Measurements from ENCODE around the gene INTS1. TPM values are rescaled to one million over a fixed set of nuclear protein-coding genes. Genes with fewer than 3 reads are reported as not detected.
A peak's percentile ranks its signal among the peaks of the same experiment; 100 is the strongest.

INTS1 gene
- total RNA-seq, 4 donors from 2014 or later = 29.8 to 65.5 (median 41.4) TPM

GRCh38 chr7:1542329-1542728 lies 38.1 kb upstream of the INTS1 start:
- 79 to 87% methylated on average over 8 of the region's 21 CpGs for WGBS, 2 donors (ENCODE audit: low coverage in 1 of 2)
- Histone ChIP-seq H3K9me3 (no peaks in the 10 kb centered on the region), H3K27ac (no peak overlapping the region), H3K4me3 (no peak overlapping the region), H3K4me1 (peaks cover 0 to 30% (median 9%) of the 10 kb centered on the region in 3 donors), H3K27me3 (no peaks in the 10 kb centered on the region), H3K36me3 (peaks cover 0 to 66% of the 10 kb centered on the region in 2 donors)
- no peak for ATAC-seq
- TF ChIP-seq POLR2A (IDR thresholded peaks at IDR 0.05) (no peak), CTCF (IDR thresholded peaks at IDR 0.05) (no peak), EP300 (IDR thresholded peaks at IDR 0.05) (no peak), POLR2AphosphoS5 (IDR thresholded peaks at IDR 0.05) (no peak)

GRCh38 chr7:1541431-1542162 lies 37.4 kb upstream of the INTS1 start:
- Histone ChIP-seq H3K27me3 (no peaks in the 10 kb centered on the region), H3K4me3 (no peak overlapping the region), H3K9me3 (no peaks in the 10 kb centered on the region), H3K4me1 (peaks cover 0 to 37% (median 9%) of the 10 kb centered on the region in 3 donors), H3K36me3 (peaks cover 0 to 66% of the 10 kb centered on the region in 2 donors), H3K27ac (no peak overlapping the region)
- no peak for TF ChIP-seq EP300 (IDR thresholded peaks at IDR 0.05)
- TF ChIP-seq CTCF (IDR thresholded peaks at IDR 0.05) = no peak
- no peak for TF ChIP-seq POLR2A (IDR thresholded peaks at IDR 0.05)
- TF ChIP-seq POLR2AphosphoS5 (IDR thresholded peaks at IDR 0.05) = no peak
- ATAC-seq = no peak
- 79 to 89% methylated on average over 10 to 14 of the region's 33 CpGs for WGBS, 2 donors (ENCODE audit: low coverage in 1 of 2)

- ATAC-seq = no peak
- Histone ChIP-seq H3K27me3 (no peaks in the 10 kb centered on the region), H3K4me3 (no peak overlapping the region), H3K36me3 (peaks cover 0 to 68% of the 10 kb centered on the region in 2 donors), H3K9me3 (no peaks in the 10 kb centered on the region), H3K4me1 (peaks cover 0 to 42% (median 16%) of the 10 kb centered on the region in 3 donors), H3K27ac (no peak overlapping the region)
- WGBS, 2 donors (ENCODE audit: low coverage in 1 of 2) = no CpG with 5 or more reads among the region's 31 CpGs
- no peak for TF ChIP-seq POLR2A (IDR thresholded peaks at IDR 0.05)
- no peak for TF ChIP-seq POLR2AphosphoS5 (IDR thresholded peaks at IDR 0.05)
- no peak for TF ChIP-seq CTCF (IDR thresholded peaks at IDR 0.05)
- TF ChIP-seq EP300 (IDR thresholded peaks at IDR 0.05) = no peak
Observed at GRCh38 chr7:1540776-1541271, 36.6 kb upstream of the INTS1 start.

- Histone ChIP-seq H3K36me3 (peaks cover 0 to 74% of the 10 kb centered on the region in 2 donors), H3K27me3 (no peaks in the 10 kb centered on the region), H3K4me1 (peaks cover 0 to 45% (median 20%) of the 10 kb centered on the region in 3 donors), H3K4me3 (no peak overlapping the region), H3K27ac (peak overlapping the region in 3 of 4 donors; percentile 97 to 100 (median 100)), H3K9me3 (no peaks in the 10 kb centered on the region)
- no peak for ATAC-seq
- WGBS, 2 donors (ENCODE audit: low coverage in 1 of 2) = 95 to 100% methylated on average over 2 to 14 of the region's 73 CpGs
- no peak for TF ChIP-seq CTCF (IDR thresholded peaks at IDR 0.05)
- TF ChIP-seq EP300 (IDR thresholded peaks at IDR 0.05) = no peak
Observed at GRCh38 chr7:1539882-1540775, 35.9 kb upstream of the INTS1 start.
